Stimulated activated CD8-positive, alpha-beta memory T cell treated with anti-CD3 and anti-CD28 coated beads, Interleukin-15, amount 100 ng/mL, for 4 hours (primary cell): ENCODE data around the gene SHOC1.
"Not testable (repeated sequence)": the region's sequence is repeated elsewhere in the genome, so short reads cannot be mapped to it uniquely, and the experiment has no call there.

Experiments
- DNase-seq, 2 donors: peaks; one replicate each; pipeline ENCODE4 v3.0.0-alpha.2; 2020; ENCODE audit warnings: low read depth in 2 of 2

The SHOC1 gene

DNA sequence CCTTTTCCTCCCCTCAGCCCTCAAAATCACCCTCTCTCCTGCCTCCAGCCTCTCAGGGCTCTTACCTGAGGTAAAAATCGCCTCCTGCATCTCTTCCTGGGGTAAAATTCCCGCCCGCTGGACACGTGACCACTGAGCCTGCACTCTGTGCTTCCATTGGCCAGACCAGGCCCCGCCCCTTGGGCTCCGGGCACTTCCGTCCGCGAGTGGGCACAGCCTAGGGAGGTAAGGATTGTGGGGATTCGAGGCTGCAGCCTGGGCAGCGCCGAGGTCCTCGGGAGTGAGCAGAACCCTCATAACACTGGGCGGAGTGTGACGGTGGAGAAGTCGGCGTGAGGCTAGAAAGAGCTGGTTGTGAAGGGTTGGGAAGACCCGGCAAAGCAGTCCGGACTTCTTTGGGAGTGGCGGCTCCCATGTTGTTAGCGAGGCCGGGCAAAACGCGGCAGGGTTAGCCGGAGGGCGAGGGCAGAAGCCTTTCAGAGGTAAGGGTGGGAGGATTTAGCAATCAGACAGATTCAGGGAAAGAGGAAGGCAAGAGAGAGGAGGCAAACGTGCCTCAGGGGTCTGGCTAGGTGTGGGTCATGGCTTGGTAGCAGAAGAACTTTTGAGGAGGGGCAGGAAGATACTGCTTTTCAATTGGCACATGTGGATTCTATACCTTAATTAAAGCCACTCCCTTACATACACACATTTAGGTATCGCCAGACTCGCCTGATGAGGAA is at the start of gene SHOC1:
TSS of gene SHOC1 (minus strand) at position 103 of the 722 bp plus-strand sequence. CDS start 3,519 bp downstream, outside the sequence.
- no peak for DNase-seq

GRCh38 chr9:111843971-111844370 is 49.2 kb upstream of the SHOC1 start:
- DNase-seq: no peak

DNA sequence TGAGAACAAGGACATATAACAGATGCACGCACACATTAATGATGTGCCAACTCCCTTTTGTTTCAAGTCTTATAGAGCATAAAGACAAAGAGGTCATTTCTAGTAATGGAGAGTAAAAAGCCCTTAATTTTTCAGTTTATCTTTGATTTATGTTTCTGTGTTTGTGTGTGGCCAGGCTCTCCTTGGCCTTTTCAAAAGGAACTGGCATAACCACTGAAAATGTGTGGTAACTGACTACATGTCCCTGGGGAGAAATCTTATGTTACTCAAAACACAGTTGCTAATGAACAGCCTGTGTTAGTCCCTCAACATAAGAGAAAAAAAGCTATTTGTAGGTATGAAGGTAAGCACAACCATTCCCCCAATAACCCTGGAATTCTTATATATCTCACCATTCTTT is 47.6 kb upstream of the SHOC1 start:
- no peak for DNase-seq

GRCh38 chr9:111840442-111840841 is 45.7 kb upstream of the SHOC1 start:
- DNase-seq: no peak

GRCh38 chr9:111839987-111840386 is 45.2 kb upstream of the SHOC1 start:
- no peak for DNase-seq

GRCh38 chr9:111839387-111839786 is 44.6 kb upstream of the SHOC1 start:
- no peak for DNase-seq

GRCh38 chr9:111838439-111838838 is 43.7 kb upstream of the SHOC1 start:
- no peak for DNase-seq

GRCh38 chr9:111836311-111836710 is 41.6 kb upstream of the SHOC1 start:
- no peak for DNase-seq

- DNase-seq: no peak
Observed at GRCh38 chr9:111833941-111834340, 39.2 kb upstream of the SHOC1 start.

- DNase-seq: no peak
Observed at GRCh38 chr9:111832449-111832848, 37.7 kb upstream of the SHOC1 start.

GRCh38 chr9:111831371-111832108 is 36.8 kb upstream of the SHOC1 start:
- DNase-seq: no peak

GRCh38 chr9:111828193-111828592 is 33.5 kb upstream of the SHOC1 start:
- no peak for DNase-seq

GRCh38 chr9:111825468-111826145 is 30.9 kb upstream of the SHOC1 start:
- DNase-seq: no peak

GRCh38 chr9:111821006-111821528 is 26.3 kb upstream of the SHOC1 start:
- no peak for DNase-seq

- DNase-seq: no peak
Observed at GRCh38 chr9:111819360-111819759, 24.6 kb upstream of the SHOC1 start.

- no peak for DNase-seq
Observed at GRCh38 chr9:111815285-111816070, 20.7 kb upstream of the SHOC1 start.

- DNase-seq: no peak
Observed at GRCh38 chr9:111812337-111812736, 17.6 kb upstream of the SHOC1 start.

GRCh38 chr9:111810908-111811307 is 16.2 kb upstream of the SHOC1 start:
- DNase-seq: no peak

DNA sequence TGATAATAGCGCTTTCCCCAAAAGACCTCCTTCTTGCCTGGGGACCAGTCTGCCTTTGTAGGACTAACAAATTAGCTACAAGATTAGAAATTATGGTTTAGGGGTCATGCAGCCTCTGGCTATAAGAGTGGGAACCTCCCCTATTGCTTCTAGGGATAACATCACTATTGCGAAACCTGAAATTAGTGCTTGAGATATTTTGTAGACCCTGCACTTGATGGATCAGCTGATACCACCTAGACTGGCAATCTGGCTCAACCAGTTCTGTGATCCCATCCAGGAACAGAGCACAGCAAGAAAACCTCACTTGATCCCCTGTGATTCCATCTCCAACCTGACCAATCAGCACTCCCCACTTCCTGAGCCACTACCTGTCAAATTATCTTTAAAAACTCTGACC is 15.7 kb upstream of the SHOC1 start:
- not testable (repeated sequence) for DNase-seq

DNA sequence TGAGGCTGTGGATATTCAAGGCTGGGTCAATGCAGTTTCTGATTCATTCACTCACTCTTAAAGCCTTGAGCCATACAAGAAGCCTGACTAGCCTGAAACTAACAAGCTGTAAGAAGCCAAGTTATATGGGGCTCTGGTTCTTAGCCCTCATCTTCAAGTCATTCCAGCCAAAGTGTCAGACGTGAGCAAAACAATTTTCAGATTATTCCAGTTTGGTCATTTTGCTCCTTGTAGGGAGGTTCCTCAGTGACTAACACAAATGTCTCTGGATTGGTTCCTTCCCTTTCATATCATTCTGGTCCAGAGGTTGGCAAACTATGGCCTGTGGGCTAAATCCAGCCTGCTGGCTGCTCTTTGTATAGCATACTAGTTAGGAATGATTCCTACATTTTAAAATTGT is 12.5 kb upstream of the SHOC1 start:
- no peak for DNase-seq

- no peak for DNase-seq
Observed at GRCh38 chr9:111806259-111806658, 11.5 kb upstream of the SHOC1 start.

- DNase-seq: no peak
Observed at GRCh38 chr9:111805830-111806241, 11.1 kb upstream of the SHOC1 start.
